Adrenal gland (tissue), 12 donors: ENCODE results near the gene INTS1. TPM values are rescaled to one million over a fixed set of nuclear protein-coding genes. Genes with fewer than 3 reads are reported as not detected.

Experiments used
- DNase-seq, 7 donors: peaks; one replicate each; pipeline ENCODE4 v3.0.0-alpha.2; 2019 to 2020
- H3K27ac ChIP-seq, 5 donors: fragments of 200-600 bp; sonication (generic) in 4 of 5; 1 replicate in 3 of 5; 2 replicates in 2 of 5; pipeline versions ENCODE4 v1.5.1 to v1.8.0; 2016 to 2020; ENCODE audit warnings: mild to moderate bottlenecking in 1 of 5
- H3K27me3 ChIP-seq: fragments of 200-600 bp; 2 replicates; pipeline ENCODE4 v1.8.0; 2021
- H3K36me3 ChIP-seq, 2 donors: fragments of 200-600 bp; replicated peaks in 1 of 2; 1 replicate in 1 of 2; 2 replicates in 1 of 2; pipeline versions ENCODE4 v1.5.1 to v1.8.0; 2018 to 2022
- H3K4me1 ChIP-seq, 2 donors: fragments of 200-600 bp; replicated peaks in 1 of 2; 1 replicate in 1 of 2; 2 replicates in 1 of 2; pipeline versions ENCODE4 v1.5.1 to v1.8.0; 2018 to 2021
- H3K4me3 ChIP-seq, 4 donors: fragments of 200-600 bp; sonication (generic) in 3 of 4; one replicate each; pipeline ENCODE4 v1.5.1; 2016 to 2018
- H3K9me3 ChIP-seq, 3 donors: fragments of 200-600 bp; sonication (generic) in 1 of 3; replicated peaks in 1 of 3; 1 replicate in 2 of 3; 2 replicates in 1 of 3; pipeline versions ENCODE4 v1.5.1 to v1.8.0; 2016 to 2021
- POLR2A ChIP-seq, 2 donors: fragments of 450-650 bp; IDR thresholded peaks; one replicate each; pipeline ENCODE4 v1.6.1; 2017; ENCODE audit warnings: antibody characterized with exemption in 2 of 2, mild to moderate bottlenecking in 2 of 2, moderate library complexity in 1 of 2
- WGBS, 4 donors: extraction: QIAGEN DNeasy Blood & Tissue Kit in 2 of 4; methylation state at CpG; one replicate each; pipeline versions ENCODE4 v1.1.5 to v1.1.7; 2013 to 2017; 5-methylcytosine and 5-hydroxymethylcytosine counted together
- intact Hi-C, 2 donors: fragments of 100-400 bp; cut with DNase I; formaldehyde crosslinking; loops; one replicate each; pipeline versions ENCODE4 v1.14.1 to v1.15.0; 2022 to 2023
- polyA plus RNA-seq, 3 donors: library from polyadenylated mRNA; stranded (reverse); fragments of 200-250 nt in 2 of 3; fragments of 350-450 nt in 1 of 3; fragmentation: Illumina TruSeq in 1 of 3; extraction: RNeasy Lipid Tissue Mini Kit (QIAGEN cat#74804) in 1 of 3; gene quantifications; one replicate each; pipeline ENCODE4 v1.2.3, GENCODE V29; 2013 to 2014
- total RNA-seq, 9 donors: library from RNA; depleted of rRNA in 4 of 9; stranded (reverse); fragments of >200 nt in 4 of 9; fragments of 120-200 nt in 1 of 9; fragmentation: NEBNext Ultra II Directional in 1 of 9; extraction: Animal tissue kit (Norgen Biotek cat#: 25700) in 1 of 9; gene quantifications; one replicate each; pipeline versions ENCODE4 v1.1.0 to v1.2.4, GENCODE V29; 2013 to 2023
- TF ChIP-seq, protein P1 (sequence below), 6 experiments: fragments of 450-650 bp in 4 of 6; fragments of 200-600 bp in 2 of 6; sonication (generic) in 1 of 6; IDR thresholded peaks; 1 replicate in 5 of 6; 2 replicates in 1 of 6; pipeline versions ENCODE4 v1.5.1 to v1.8.0; 2016 to 2021; ENCODE audit warnings: antibody characterized with exemption in 6 of 6, mild to moderate bottlenecking in 2 of 6, moderate library complexity in 1 of 6
- donor health status: healthy with polysubstance abuse.
- donor health status: Bipolar disorder and iron deficiency.
- donor health status: DM: yes; HTN: yes; CAD: no.
- donor health status: DM: no; HTN: no; CAD: no.
- donor health status: DM: no; HTN: no; CAD: no.
- donor health status: DM: yes; HTN: yes; CAD: no.

Gene INTS1
- total and polyA plus RNA-seq, 12 donors, result 4.7 to 152 (median 72.8) TPM

DNA sequence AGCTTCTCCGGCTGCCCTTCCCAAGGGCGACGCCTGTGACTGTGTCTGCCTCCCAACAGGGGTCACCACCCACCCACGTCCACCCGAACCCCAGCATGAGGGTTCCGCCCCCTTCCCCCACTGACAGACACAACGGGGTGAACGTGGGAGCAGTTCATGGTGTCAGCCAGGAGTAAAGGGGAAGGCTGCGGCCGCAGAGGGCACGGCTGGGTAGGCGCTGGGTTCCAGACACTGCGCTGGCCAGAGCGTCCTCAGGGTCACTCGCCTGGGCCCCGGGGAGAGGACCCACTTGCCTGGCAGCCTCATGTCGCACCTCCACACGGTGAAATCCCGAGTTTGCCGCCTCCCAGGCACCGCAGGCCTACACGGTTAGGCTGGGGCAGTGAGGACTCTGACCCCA, 21.1 kb downstream of the INTS1 start:
- H3K4me3 ChIP-seq, result no peak overlapping the region
- peaks cover 0 to 96% of the 10 kb centered on the region in 2 donors for H3K36me3 ChIP-seq
- WGBS, 4 donors, result 87 to 90% (median 88%) methylated on average over 4 to 22 of the region's 22 CpGs
- TF ChIP-seq POLR2A (IDR thresholded peaks at IDR 0.05), result no peak
- TF ChIP-seq, protein P1, sequence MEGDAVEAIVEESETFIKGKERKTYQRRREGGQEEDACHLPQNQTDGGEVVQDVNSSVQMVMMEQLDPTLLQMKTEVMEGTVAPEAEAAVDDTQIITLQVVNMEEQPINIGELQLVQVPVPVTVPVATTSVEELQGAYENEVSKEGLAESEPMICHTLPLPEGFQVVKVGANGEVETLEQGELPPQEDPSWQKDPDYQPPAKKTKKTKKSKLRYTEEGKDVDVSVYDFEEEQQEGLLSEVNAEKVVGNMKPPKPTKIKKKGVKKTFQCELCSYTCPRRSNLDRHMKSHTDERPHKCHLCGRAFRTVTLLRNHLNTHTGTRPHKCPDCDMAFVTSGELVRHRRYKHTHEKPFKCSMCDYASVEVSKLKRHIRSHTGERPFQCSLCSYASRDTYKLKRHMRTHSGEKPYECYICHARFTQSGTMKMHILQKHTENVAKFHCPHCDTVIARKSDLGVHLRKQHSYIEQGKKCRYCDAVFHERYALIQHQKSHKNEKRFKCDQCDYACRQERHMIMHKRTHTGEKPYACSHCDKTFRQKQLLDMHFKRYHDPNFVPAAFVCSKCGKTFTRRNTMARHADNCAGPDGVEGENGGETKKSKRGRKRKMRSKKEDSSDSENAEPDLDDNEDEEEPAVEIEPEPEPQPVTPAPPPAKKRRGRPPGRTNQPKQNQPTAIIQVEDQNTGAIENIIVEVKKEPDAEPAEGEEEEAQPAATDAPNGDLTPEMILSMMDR (IDR thresholded peaks at IDR 0.05), result no peak
- H3K9me3 ChIP-seq, result no peaks in the 10 kb centered on the region
- no peaks in the 10 kb centered on the region for H3K4me1 ChIP-seq
- intact Hi-C loops, result no loop called here
- no peak overlapping the region for H3K27ac ChIP-seq
- no peaks in the 10 kb centered on the region for H3K27me3 ChIP-seq
- no peak for DNase-seq

DNA sequence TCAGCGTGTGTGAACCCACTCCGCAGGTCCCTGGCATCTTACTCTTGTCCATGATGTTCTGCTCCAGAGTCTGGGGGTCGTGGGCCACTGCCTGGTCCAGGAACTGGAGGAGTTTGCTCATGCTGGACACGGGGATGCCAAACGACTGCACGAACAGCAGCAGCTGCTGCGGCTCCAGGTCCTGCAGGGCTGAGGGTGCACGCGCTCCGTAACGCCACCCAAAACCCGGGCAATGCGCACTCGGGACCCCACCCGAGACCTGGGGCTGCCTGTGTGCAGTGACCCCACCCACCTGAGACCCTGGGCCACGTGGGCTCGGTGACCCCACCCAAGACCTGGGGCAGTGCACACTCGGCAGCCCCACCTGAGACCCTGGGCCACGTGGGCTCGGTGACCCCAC, 22.9 kb downstream of the INTS1 start:
- H3K4me1 ChIP-seq, result no peaks in the 10 kb centered on the region
- peaks cover 0 to 88% of the 10 kb centered on the region in 2 donors for H3K36me3 ChIP-seq
- DNase-seq, result no peak
- no peak overlapping the region for H3K4me3 ChIP-seq
- intact Hi-C loops, result no loop called here
- H3K9me3 ChIP-seq, result no peaks in the 10 kb centered on the region
- TF ChIP-seq POLR2A (IDR thresholded peaks at IDR 0.05), result no peak
- TF ChIP-seq, protein P1 (IDR thresholded peaks at IDR 0.05), result no peak
- H3K27ac ChIP-seq, result no peak overlapping the region
- WGBS, 4 donors, result 93 to 100% (median 97%) methylated on average over 1 to 20 of the region's 20 CpGs
- no peaks in the 10 kb centered on the region for H3K27me3 ChIP-seq

DNA sequence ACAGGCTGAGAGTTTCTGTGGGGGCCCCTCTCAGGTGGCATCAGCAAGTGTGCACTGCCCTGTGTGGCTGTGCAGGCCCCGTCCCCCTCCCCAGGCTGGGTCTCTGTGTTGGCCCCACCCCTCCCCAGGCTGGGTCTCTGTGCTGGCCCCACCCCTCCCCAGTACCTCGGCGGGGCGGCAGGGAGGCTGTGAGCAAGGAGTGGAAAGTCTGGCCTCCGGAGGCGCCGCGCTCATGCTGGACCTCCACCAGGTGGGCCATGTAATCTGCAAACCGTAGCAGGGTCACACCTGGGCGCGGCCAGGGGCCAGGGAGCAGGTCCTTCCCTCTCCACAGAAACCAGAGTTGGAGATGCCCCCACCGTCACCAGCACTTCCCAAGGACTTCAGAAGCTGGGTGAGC, 23.5 kb downstream of the INTS1 start:
- Histone ChIP-seq H3K36me3 (peaks cover 0 to 86% of the 10 kb centered on the region in 2 donors), H3K9me3 (no peaks in the 10 kb centered on the region), H3K27me3 (no peaks in the 10 kb centered on the region), H3K4me1 (no peaks in the 10 kb centered on the region), H3K27ac (no peak overlapping the region), H3K4me3 (no peak overlapping the region)
- 86 to 89% (median 88%) methylated on average over 10 to 12 of the region's 12 CpGs; no CpG with 5 or more reads in 1 of the 4 donors for WGBS, 4 donors
- TF ChIP-seq POLR2A (IDR thresholded peaks at IDR 0.05), result no peak
- TF ChIP-seq, protein P1 (IDR thresholded peaks at IDR 0.05), result no peak
- no peak for DNase-seq
- intact Hi-C loops, result no loop called here

DNA sequence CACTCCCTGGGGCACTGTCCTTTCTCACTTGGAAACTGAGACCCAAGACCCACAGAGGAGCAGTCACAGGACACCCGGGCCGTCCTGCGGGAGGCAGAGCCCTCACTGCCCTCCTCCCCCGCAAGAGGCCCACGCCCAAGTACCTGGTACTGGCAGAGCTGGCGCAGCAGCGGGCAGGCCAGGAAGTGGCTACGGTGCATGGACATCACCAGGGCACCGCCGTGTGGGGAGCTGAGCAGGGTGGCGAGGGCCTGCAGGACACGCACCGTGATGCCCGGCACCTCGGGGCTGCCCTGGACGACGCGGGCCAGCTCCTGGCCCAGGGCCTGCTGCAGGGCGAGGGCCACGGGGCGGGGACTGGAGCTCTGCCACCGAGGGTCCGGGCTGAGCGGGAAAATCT, 24.9 kb downstream of the INTS1 start:
- H3K4me1 ChIP-seq, result no peaks in the 10 kb centered on the region
- no peak for TF ChIP-seq POLR2A (IDR thresholded peaks at IDR 0.05)
- TF ChIP-seq, protein P1 (IDR thresholded peaks at IDR 0.05), result no peak
- H3K36me3 ChIP-seq, result peaks cover 0 to 75% of the 10 kb centered on the region in 2 donors
- intact Hi-C loops, result no loop called here
- H3K4me3 ChIP-seq, result no peak overlapping the region
- 83 to 92% (median 89%) methylated on average over 5 to 24 of the region's 24 CpGs for WGBS, 4 donors
- no peak for DNase-seq
- no peaks in the 10 kb centered on the region for H3K27me3 ChIP-seq
- H3K27ac ChIP-seq, result no peak overlapping the region
- H3K9me3 ChIP-seq, result no peaks in the 10 kb centered on the region
